SK-N-SH (cell line): Measurements from ENCODE around the gene LST1.

ENCODE experiments used
- CTCF ChIP-seq: fragments of 200-600 bp; sonication (generic); IDR thresholded peaks from 2 replicates; pipeline ENCODE4 v1.6.1; 2017; ENCODE audit warnings: antibody characterized with exemption, mild to moderate bottlenecking, moderate library complexity
- GABPA ChIP-seq: IDR thresholded peaks from 2 replicates; pipeline ENCODE4 v1.4.0; 2012; ENCODE audit warnings: low read depth, mild to moderate bottlenecking
- MXI1 ChIP-seq: IDR thresholded peaks from 2 replicates; pipeline ENCODE4 v1.6.1; 2012; ENCODE audit warnings: mild to moderate bottlenecking, low read depth, low read length, improper control_type of control experiment
- POLR2AphosphoS5 ChIP-seq: IDR thresholded peaks from 2 replicates; pipeline ENCODE4 v1.6.1; 2012; ENCODE audit warnings: low read depth, low read length
- RAD21 ChIP-seq: IDR thresholded peaks from 2 replicates; pipeline ENCODE4 v1.6.1; 2012; ENCODE audit warnings: mild to moderate bottlenecking, low read length
- SIN3A ChIP-seq: IDR thresholded peaks from 2 replicates; pipeline ENCODE4 v1.6.1; 2012; ENCODE audit warnings: low read depth, mild to moderate bottlenecking, low read length, moderate library complexity, borderline replicate concordance
- TAF1 ChIP-seq: IDR thresholded peaks from 2 replicates; pipeline ENCODE4 v1.6.1; 2012; ENCODE audit warnings: low read depth, mild to moderate bottlenecking, low read length, moderate library complexity, borderline replicate concordance
- YY1 ChIP-seq: IDR thresholded peaks from 2 replicates; pipeline ENCODE4 v1.4.0; 2012; ENCODE audit warnings: low read depth, mild to moderate bottlenecking

GRCh38 chr6:31631209-31631608, 45.1 kb downstream of the LST1 start:
- TF ChIP-seq TAF1 = no peak
- TF ChIP-seq MXI1 = no peak
- TF ChIP-seq RAD21 = no peak
- no peak for TF ChIP-seq CTCF
- TF ChIP-seq SIN3A = no peak
- no peak; the same call in 1 of the 2 replicates for TF ChIP-seq POLR2AphosphoS5
- no peak for TF ChIP-seq YY1
- no peak for TF ChIP-seq GABPA
